IMR-90 (cell line): ENCODE measurements around the gene LMAN2L.

Source experiments
- SMC3 ChIP-seq: fragments of 150-350 bp; IDR thresholded peaks from 2 replicates; pipeline ENCODE4 v1.6.1; 2016; ENCODE audit warnings: low read depth, mild to moderate bottlenecking, antibody characterized with exemption, low read length, moderate library complexity
- TF ChIP-seq, protein P1 (sequence below): conservative IDR thresholded peaks from 2 replicates; pipeline ENCODE4 v1.5.1; 2012; ENCODE audit warnings: mild to moderate bottlenecking, low read depth, low read length, improper control_type of control experiment

DNA sequence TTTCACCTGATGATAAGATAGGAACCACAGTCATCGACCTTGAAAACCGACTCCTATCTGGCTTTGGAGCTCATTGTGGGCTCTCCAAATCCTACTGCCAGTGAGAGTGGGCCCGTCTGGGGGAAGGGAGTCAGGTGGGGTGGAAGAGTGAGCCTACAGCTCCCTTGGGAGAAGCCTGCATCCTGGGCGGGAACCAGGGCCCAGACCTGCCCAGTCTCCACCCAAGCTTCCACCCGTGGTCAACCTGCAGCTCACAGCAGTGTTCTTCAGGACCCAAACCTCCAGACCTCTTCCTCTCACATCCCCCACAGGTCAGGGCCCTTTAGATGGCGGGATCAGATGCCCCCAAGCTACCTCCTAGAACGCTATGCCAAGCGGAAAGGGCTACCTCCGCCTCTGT, 40.2 kb downstream of the LMAN2L start:
- TF ChIP-seq SMC3 = no peak
- TF ChIP-seq, protein P1, sequence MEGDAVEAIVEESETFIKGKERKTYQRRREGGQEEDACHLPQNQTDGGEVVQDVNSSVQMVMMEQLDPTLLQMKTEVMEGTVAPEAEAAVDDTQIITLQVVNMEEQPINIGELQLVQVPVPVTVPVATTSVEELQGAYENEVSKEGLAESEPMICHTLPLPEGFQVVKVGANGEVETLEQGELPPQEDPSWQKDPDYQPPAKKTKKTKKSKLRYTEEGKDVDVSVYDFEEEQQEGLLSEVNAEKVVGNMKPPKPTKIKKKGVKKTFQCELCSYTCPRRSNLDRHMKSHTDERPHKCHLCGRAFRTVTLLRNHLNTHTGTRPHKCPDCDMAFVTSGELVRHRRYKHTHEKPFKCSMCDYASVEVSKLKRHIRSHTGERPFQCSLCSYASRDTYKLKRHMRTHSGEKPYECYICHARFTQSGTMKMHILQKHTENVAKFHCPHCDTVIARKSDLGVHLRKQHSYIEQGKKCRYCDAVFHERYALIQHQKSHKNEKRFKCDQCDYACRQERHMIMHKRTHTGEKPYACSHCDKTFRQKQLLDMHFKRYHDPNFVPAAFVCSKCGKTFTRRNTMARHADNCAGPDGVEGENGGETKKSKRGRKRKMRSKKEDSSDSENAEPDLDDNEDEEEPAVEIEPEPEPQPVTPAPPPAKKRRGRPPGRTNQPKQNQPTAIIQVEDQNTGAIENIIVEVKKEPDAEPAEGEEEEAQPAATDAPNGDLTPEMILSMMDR = no peak
